ENCODE results near the gene ALK. TPM values are rescaled to one million over a fixed set of nuclear protein-coding genes. Genes with fewer than 3 reads are reported as not detected.
A peak's percentile ranks its signal among the peaks of the same experiment; 100 is the strongest.

The ALK gene
- total and polyA plus RNA-seq, 12 donors = 0.09 to 1.8 (median 0.53) TPM; not detected in 1

GRCh38 chr2:29817299-29817698, 104.1 kb downstream of the ALK start:
- DNase-seq = no peak
- intact Hi-C loops (cut with DNase I) = no loop called here

GRCh38 chr2:29816651-29817050, 104.7 kb downstream of the ALK start:
- intact Hi-C loops (cut with DNase I) = no loop called here
- H3K27me3 ChIP-seq = no peaks in the 10 kb centered on the region
- H3K4me1 ChIP-seq (replicated peaks in 1 of 2) = no peaks in the 10 kb centered on the region
- WGBS, 4 donors = 31 to 51% (median 40%) methylated on average over 4 of the region's 4 CpGs
- H3K27ac ChIP-seq = no peak overlapping the region
- no peaks in the 10 kb centered on the region for H3K36me3 ChIP-seq (replicated peaks in 1 of 2)
- DNase-seq = peak in 4 of 7 donors; percentile 9 to 24 (median 16)
- H3K9me3 ChIP-seq (replicated peaks in 1 of 3) = no peaks in the 10 kb centered on the region
- no peak for TF ChIP-seq CTCF (IDR thresholded peaks at IDR 0.05)
- no peak for TF ChIP-seq POLR2A (IDR thresholded peaks at IDR 0.05)
- no peak overlapping the region for H3K4me3 ChIP-seq

More at GRCh38 chr2:29817299-29817698, 104.1 kb downstream of the ALK start:
- Histone ChIP-seq H3K27me3 (no peaks in the 10 kb centered on the region), H3K4me3 (no peak overlapping the region), H3K4me1 (replicated peaks in 1 of 2) (no peaks in the 10 kb centered on the region), H3K36me3 (replicated peaks in 1 of 2) (no peaks in the 10 kb centered on the region), H3K27ac (no peak overlapping the region), H3K9me3 (replicated peaks in 1 of 3) (no peaks in the 10 kb centered on the region)
- no peak for TF ChIP-seq CTCF (IDR thresholded peaks at IDR 0.05)
- WGBS, 4 donors = 79 to 89% (median 86%) methylated on average over 4 of the region's 4 CpGs

GRCh38 chr2:29811378-29811777, 110.0 kb downstream of the ALK start:
- no peaks in the 10 kb centered on the region for H3K9me3 ChIP-seq (replicated peaks in 1 of 3)
- DNase-seq = no peak
- TF ChIP-seq CTCF (IDR thresholded peaks at IDR 0.05) (no peak), POLR2A (IDR thresholded peaks at IDR 0.05) (no peak)
- H3K4me1 ChIP-seq (replicated peaks in 1 of 2) = no peaks in the 10 kb centered on the region
- no peaks in the 10 kb centered on the region for H3K27me3 ChIP-seq
- no peak overlapping the region for H3K27ac ChIP-seq
- H3K36me3 ChIP-seq (replicated peaks in 1 of 2) = no peaks in the 10 kb centered on the region
- no peak overlapping the region for H3K4me3 ChIP-seq
- WGBS, 4 donors = 36 to 54% (median 45%) methylated on average over 1 of the region's 1 CpG
- intact Hi-C loops (cut with DNase I) = no loop called here

DNA sequence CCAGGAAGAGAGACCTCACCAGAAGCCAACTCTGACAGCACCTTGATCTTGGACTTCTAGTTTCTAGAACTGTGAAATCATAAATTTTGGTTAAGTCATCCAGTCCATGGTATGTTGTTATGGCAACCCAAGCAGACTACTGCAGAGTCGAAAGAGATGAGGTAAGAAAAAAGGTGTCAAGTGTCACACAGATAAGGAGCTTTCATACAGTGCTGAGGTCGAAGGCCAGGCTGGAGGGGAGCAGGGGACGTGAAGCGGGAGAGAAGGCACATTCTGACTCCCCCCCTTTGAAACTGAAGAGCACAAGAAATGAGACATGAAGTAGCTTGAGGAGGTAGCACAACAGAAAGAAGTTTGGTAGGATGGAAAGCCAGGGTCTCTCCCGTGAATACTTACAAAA, 110.4 kb downstream of the ALK start:
- TF ChIP-seq POLR2A (IDR thresholded peaks at IDR 0.05) (no peak), CTCF (IDR thresholded peaks at IDR 0.05) (no peak)
- no peak overlapping the region for H3K4me3 ChIP-seq
- intact Hi-C loops (cut with DNase I) = no loop called here
- no peak for DNase-seq
- H3K9me3 ChIP-seq (replicated peaks in 1 of 3) = no peaks in the 10 kb centered on the region
- no peaks in the 10 kb centered on the region for H3K36me3 ChIP-seq (replicated peaks in 1 of 2)
- no peaks in the 10 kb centered on the region for H3K4me1 ChIP-seq (replicated peaks in 1 of 2)
- 31 to 56% (median 40%) methylated on average over 4 to 5 of the region's 5 CpGs for WGBS, 4 donors
- no peaks in the 10 kb centered on the region for H3K27me3 ChIP-seq
- H3K27ac ChIP-seq = no peak overlapping the region
